ENCODE data around the gene ACOX3. TPM values are rescaled to one million over a fixed set of nuclear protein-coding genes. Genes with fewer than 3 reads are reported as not detected.
"Not testable (repeated sequence)": the region's sequence is repeated elsewhere in the genome, so short reads cannot be mapped to it uniquely, and the experiment has no call there.

ACOX3 gene
- total RNA-seq, 1 donor from 2014 or later: 29.9 TPM

GRCh38 chr4:8435656-8436121 is 4.8 kb downstream of the ACOX3 start:
- no peak for DNase-seq (ENCODE audit: low read depth, low spot score)

GRCh38 chr4:8434251-8435073 is 6.1 kb downstream of the ACOX3 start:
- DNase-seq (ENCODE audit: low read depth, low spot score): no peak

- DNase-seq (ENCODE audit: low read depth, low spot score): no peak
Observed at GRCh38 chr4:8433136-8433535, 7.4 kb downstream of the ACOX3 start.

- DNase-seq (ENCODE audit: low read depth, low spot score): no peak
Observed at GRCh38 chr4:8431553-8431952, 9.0 kb downstream of the ACOX3 start.

- DNase-seq (ENCODE audit: low read depth, low spot score): no peak
Observed at GRCh38 chr4:8428288-8429097, 12.0 kb downstream of the ACOX3 start.

GRCh38 chr4:8427761-8428287 is 12.7 kb downstream of the ACOX3 start:
- DNase-seq (ENCODE audit: low read depth, low spot score): no peak

- DNase-seq (ENCODE audit: low read depth, low spot score): no peak
Observed at GRCh38 chr4:8427262-8427661, 13.3 kb downstream of the ACOX3 start.

- no peak for DNase-seq (ENCODE audit: low read depth, low spot score)
Observed at GRCh38 chr4:8422786-8423185, 17.7 kb downstream of the ACOX3 start.

- no peak for DNase-seq (ENCODE audit: low read depth, low spot score)
Observed at GRCh38 chr4:8422327-8422726, 18.2 kb downstream of the ACOX3 start.

GRCh38 chr4:8420151-8420550 is 20.4 kb downstream of the ACOX3 start:
- not testable (repeated sequence) for DNase-seq (ENCODE audit: low read depth, low spot score)

- DNase-seq (ENCODE audit: low read depth, low spot score): no peak
Observed at GRCh38 chr4:8419222-8420041, 21.1 kb downstream of the ACOX3 start.

- DNase-seq (ENCODE audit: low read depth, low spot score): no peak
Observed at GRCh38 chr4:8417071-8417614, 23.4 kb downstream of the ACOX3 start.

- DNase-seq (ENCODE audit: low read depth, low spot score): no peak
Observed at GRCh38 chr4:8414377-8414776, 26.1 kb downstream of the ACOX3 start.

GRCh38 chr4:8412288-8412687 is 28.2 kb downstream of the ACOX3 start:
- no peak for DNase-seq (ENCODE audit: low read depth, low spot score)

GRCh38 chr4:8411351-8412180 is 29.0 kb downstream of the ACOX3 start:
- DNase-seq (ENCODE audit: low read depth, low spot score): no peak

GRCh38 chr4:8410641-8411271 is 29.8 kb downstream of the ACOX3 start:
- peak; percentile 60 for DNase-seq (ENCODE audit: low read depth, low spot score)

- no peak for DNase-seq (ENCODE audit: low read depth, low spot score)
Observed at GRCh38 chr4:8410066-8410625, 30.4 kb downstream of the ACOX3 start.

GRCh38 chr4:8409264-8410065 is 31.1 kb downstream of the ACOX3 start:
- no peak for DNase-seq (ENCODE audit: low read depth, low spot score)

GRCh38 chr4:8407756-8408155 is 32.8 kb downstream of the ACOX3 start:
- no peak for DNase-seq (ENCODE audit: low read depth, low spot score)

Measured in pulmonary artery endothelial cell (primary cell).